MM.1S (cell line): ENCODE measurements around the gene KCND3.

Source experiments
- EZH2 ChIP-seq: fragments of 300-600 bp; sonication (generic); optimal IDR thresholded peaks from 2 replicates; pipeline ENCODE3; 2017; ENCODE audit warnings: low read depth, mild to moderate bottlenecking, antibody characterized with exemption, low read length, mixed read lengths
- TF ChIP-seq, protein P1 (sequence below): fragments of 300-600 bp; sonication (generic); IDR thresholded peaks from 2 replicates; pipeline ENCODE4 v1.5.1; 2016; ENCODE audit warnings: antibody characterized with exemption, low read length, mixed read lengths

DNA sequence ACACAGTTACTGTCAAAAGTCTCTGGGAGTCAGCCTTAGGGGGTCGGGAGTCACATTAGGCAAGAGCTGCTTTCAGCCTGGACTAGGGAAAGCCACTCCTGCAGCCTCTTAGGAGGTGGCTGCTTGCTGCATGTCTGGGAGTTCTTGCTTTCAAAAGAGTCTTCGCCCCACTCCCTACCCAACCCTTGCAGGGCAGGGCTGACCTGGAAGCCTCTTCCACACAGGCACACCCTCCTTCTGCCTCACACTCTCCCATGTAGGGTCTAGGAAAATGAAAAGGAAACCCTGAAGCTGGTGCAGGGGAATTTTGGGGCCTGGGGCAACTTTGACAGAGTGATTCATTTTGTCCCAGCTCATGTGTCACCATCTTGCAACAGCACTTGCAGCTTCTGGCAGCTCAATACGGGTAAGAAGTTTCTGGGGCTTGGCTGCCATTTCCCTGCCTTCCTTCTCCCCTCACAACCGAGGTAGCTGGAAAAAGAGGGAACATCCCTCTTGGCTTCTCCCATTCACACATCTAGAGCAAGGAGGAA is 37.3 kb downstream of the KCND3 start:
- TF ChIP-seq, protein P1, sequence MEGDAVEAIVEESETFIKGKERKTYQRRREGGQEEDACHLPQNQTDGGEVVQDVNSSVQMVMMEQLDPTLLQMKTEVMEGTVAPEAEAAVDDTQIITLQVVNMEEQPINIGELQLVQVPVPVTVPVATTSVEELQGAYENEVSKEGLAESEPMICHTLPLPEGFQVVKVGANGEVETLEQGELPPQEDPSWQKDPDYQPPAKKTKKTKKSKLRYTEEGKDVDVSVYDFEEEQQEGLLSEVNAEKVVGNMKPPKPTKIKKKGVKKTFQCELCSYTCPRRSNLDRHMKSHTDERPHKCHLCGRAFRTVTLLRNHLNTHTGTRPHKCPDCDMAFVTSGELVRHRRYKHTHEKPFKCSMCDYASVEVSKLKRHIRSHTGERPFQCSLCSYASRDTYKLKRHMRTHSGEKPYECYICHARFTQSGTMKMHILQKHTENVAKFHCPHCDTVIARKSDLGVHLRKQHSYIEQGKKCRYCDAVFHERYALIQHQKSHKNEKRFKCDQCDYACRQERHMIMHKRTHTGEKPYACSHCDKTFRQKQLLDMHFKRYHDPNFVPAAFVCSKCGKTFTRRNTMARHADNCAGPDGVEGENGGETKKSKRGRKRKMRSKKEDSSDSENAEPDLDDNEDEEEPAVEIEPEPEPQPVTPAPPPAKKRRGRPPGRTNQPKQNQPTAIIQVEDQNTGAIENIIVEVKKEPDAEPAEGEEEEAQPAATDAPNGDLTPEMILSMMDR = no peak
- TF ChIP-seq EZH2 = no peak
